CD4-positive, alpha-beta T cell treated with Interleukin-17A for 4 hours (primary cell): ENCODE data around the gene ZBTB45.
A peak's percentile ranks its signal among the peaks of the same experiment; 100 is the strongest.

Source experiments
- DNase-seq: peaks from one replicate; pipeline ENCODE4 v3.0.0-alpha.2; 2020; ENCODE audit warnings: mixed read lengths

Gene ZBTB45

GRCh38 chr19:58519355-58520256 is at the start of gene ZBTB45:
Gene ZBTB45 (minus strand): TSS chr19:58519810. CDS start chr19:58517673, 2,137 bp downstream.
- peak; percentile 88 for DNase-seq

- DNase-seq = no peak
Observed at GRCh38 chr19:58568453-58569130, 49.0 kb upstream of the ZBTB45 start.

GRCh38 chr19:58566989-58567388 is 47.4 kb upstream of the ZBTB45 start:
- no peak for DNase-seq

- no peak for DNase-seq
Observed at GRCh38 chr19:58563823-58564222, 44.2 kb upstream of the ZBTB45 start.

GRCh38 chr19:58563034-58563573 is 43.5 kb upstream of the ZBTB45 start:
- peak; percentile 56 for DNase-seq

GRCh38 chr19:58562122-58563033 is 42.8 kb upstream of the ZBTB45 start:
- DNase-seq = peak; percentile 57

GRCh38 chr19:58561373-58562121 is 41.9 kb upstream of the ZBTB45 start:
- no peak for DNase-seq

GRCh38 chr19:58560921-58561320 is 41.3 kb upstream of the ZBTB45 start:
- DNase-seq = no peak

- no peak for DNase-seq
Observed at GRCh38 chr19:58560007-58560887, 40.6 kb upstream of the ZBTB45 start.

GRCh38 chr19:58559275-58560006 is 39.8 kb upstream of the ZBTB45 start:
- peak; percentile 58 for DNase-seq

- peak; percentile 99 for DNase-seq
Observed at GRCh38 chr19:58558623-58559274, 39.1 kb upstream of the ZBTB45 start.

- peak; percentile 63 for DNase-seq
Observed at GRCh38 chr19:58558066-58558622, 38.5 kb upstream of the ZBTB45 start, which contains the start of gene UBE2M. Gene UBE2M (minus strand): TSS chr19:58558611. CDS start chr19:58558381, 230 bp downstream.

GRCh38 chr19:58557221-58558065 is 37.8 kb upstream of the ZBTB45 start:
- DNase-seq = no peak

- no peak for DNase-seq
Observed at GRCh38 chr19:58556622-58557220, 37.1 kb upstream of the ZBTB45 start.

- DNase-seq = no peak
Observed at GRCh38 chr19:58555920-58556621, 36.5 kb upstream of the ZBTB45 start.

- DNase-seq = no peak
Observed at GRCh38 chr19:58555369-58555885, 35.8 kb upstream of the ZBTB45 start.
